ENCODE data around the gene NUBPL. TPM values are rescaled to one million over a fixed set of nuclear protein-coding genes. Genes with fewer than 3 reads are reported as not detected.

NUBPL gene
- total RNA-seq, 1 experiment from 2014 or later, result 11.6 TPM

DNA sequence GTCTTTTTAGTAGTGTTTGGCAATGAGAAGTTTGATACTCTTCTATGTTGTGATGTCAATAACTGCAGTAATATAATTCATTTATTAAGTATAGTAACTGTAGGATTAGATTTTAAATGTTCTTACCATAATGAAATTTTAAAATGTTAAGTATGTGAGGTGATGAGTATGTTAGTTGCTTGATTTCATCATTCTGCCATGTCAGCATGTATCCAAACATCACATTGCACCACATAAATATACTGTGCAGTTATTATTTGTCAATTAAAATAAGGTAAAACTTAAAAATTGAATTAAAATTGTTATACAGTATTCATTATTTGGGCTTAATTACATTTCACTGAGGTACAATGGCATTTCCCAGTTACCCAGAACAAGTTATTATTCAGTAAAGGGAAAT is 138.6 kb downstream of the NUBPL start:
- no peak for TF ChIP-seq SP1 (CRISPR knock-in tag; conservative IDR thresholded peaks at IDR 0.05)
- TF ChIP-seq IRF2 (CRISPR knock-in tag; IDR thresholded peaks at IDR 0.05; ENCODE audit: borderline replicate concordance, low read depth), result no peak
- TF ChIP-seq, protein P1, sequence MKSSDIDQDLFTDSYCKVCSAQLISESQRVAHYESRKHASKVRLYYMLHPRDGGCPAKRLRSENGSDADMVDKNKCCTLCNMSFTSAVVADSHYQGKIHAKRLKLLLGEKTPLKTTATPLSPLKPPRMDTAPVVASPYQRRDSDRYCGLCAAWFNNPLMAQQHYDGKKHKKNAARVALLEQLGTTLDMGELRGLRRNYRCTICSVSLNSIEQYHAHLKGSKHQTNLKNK (CRISPR knock-in tag; IDR thresholded peaks at IDR 0.05), result no peak
- no peak for TF ChIP-seq USF1 (CRISPR knock-in tag; IDR thresholded peaks at IDR 0.05)
- TF ChIP-seq TEAD1 (CRISPR knock-in tag; IDR thresholded peaks at IDR 0.05), result no peak
- TF ChIP-seq ELF4 (CRISPR knock-in tag; IDR thresholded peaks at IDR 0.05; ENCODE audit: low read depth), result no peak
- TF ChIP-seq ATF2 (CRISPR knock-in tag; IDR thresholded peaks at IDR 0.05; ENCODE audit: borderline replicate concordance, low read depth), result no peak
- no peak for TF ChIP-seq TCF7 (CRISPR knock-in tag; IDR thresholded peaks at IDR 0.05; ENCODE audit: low read depth)
- H3K27me3 Mint-ChIP-seq (ENCODE audit: low read depth), result no peaks in the 10 kb centered on the region
- no peak overlapping the region for H3K4me3 Mint-ChIP-seq
- DNase-seq (ENCODE audit: low spot score) (no peak), ATAC-seq (no peak)
- POLR2A ChIA-PET, result no interaction called here
- peaks cover 4% of the 10 kb centered on the region; the same call in 1 of the 2 replicates for H3K4me1 Mint-ChIP-seq
- peaks cover 42% of the 10 kb centered on the region for H3K9me3 Mint-ChIP-seq
- H3K36me3 Mint-ChIP-seq, result peaks cover 41% of the 10 kb centered on the region
- no peak overlapping the region for H3K27ac Mint-ChIP-seq
- CTCF ChIA-PET, result no interaction called here

GRCh38 chr14:31700282-31701074 is 139.3 kb downstream of the NUBPL start:
- no peak overlapping the region for H3K27ac Mint-ChIP-seq
- ATAC-seq (no peak), DNase-seq (ENCODE audit: low spot score) (no peak)
- ChIA-PET CTCF (no interaction called here), POLR2A (no interaction called here)
- H3K4me3 Mint-ChIP-seq, result no peak overlapping the region
- TF ChIP-seq SP1 (CRISPR knock-in tag; conservative IDR thresholded peaks at IDR 0.05), result no peak
- TF ChIP-seq OVOL2 (CRISPR knock-in tag; IDR thresholded peaks at IDR 0.05; ENCODE audit: borderline replicate concordance), result no peak
- TF ChIP-seq ZNF423 (CRISPR knock-in tag; IDR thresholded peaks at IDR 0.05), result no peak
- TF ChIP-seq GTF2I (CRISPR knock-in tag; conservative IDR thresholded peaks at IDR 0.05), result no peak
- H3K9me3 Mint-ChIP-seq, result peaks cover 49% of the 10 kb centered on the region
- no peaks in the 10 kb centered on the region for H3K27me3 Mint-ChIP-seq (ENCODE audit: low read depth)
- H3K36me3 Mint-ChIP-seq, result peaks cover 47% of the 10 kb centered on the region
- H3K4me1 Mint-ChIP-seq, result peaks cover 4% of the 10 kb centered on the region; the same call in 1 of the 2 replicates

GRCh38 chr14:31702130-31702529 is 140.9 kb downstream of the NUBPL start:
- H3K27ac Mint-ChIP-seq, result no peak overlapping the region
- ChIA-PET POLR2A (interaction anchor here (0.5 kb wide), 1 partner anchor 138 kb away, joined by 3 read pairs; no protein-coding TSS in a partner anchor), CTCF (no interaction called here)
- H3K4me3 Mint-ChIP-seq, result no peak overlapping the region
- DNase-seq (ENCODE audit: low spot score) (no peak), ATAC-seq (no peak)
- no peaks in the 10 kb centered on the region for H3K27me3 Mint-ChIP-seq (ENCODE audit: low read depth)
- TF ChIP-seq MXD4 (CRISPR knock-in tag; IDR thresholded peaks at IDR 0.05; ENCODE audit: borderline replicate concordance) (no peak), OVOL2 (CRISPR knock-in tag; IDR thresholded peaks at IDR 0.05; ENCODE audit: borderline replicate concordance) (no peak), ZNF317 (CRISPR knock-in tag; IDR thresholded peaks at IDR 0.05; ENCODE audit: borderline replicate concordance, low read depth) (no peak), AR (CRISPR knock-in tag; IDR thresholded peaks at IDR 0.05) (no peak), NR2C2 (CRISPR knock-in tag; IDR thresholded peaks at IDR 0.05) (no peak), SOX15 (CRISPR knock-in tag; IDR thresholded peaks at IDR 0.05) (no peak), ZNF232 (CRISPR knock-in tag; IDR thresholded peaks at IDR 0.05) (no peak), ZNF263 (CRISPR knock-in tag; IDR thresholded peaks at IDR 0.05; ENCODE audit: low read depth) (no peak), JUN (CRISPR knock-in tag; IDR thresholded peaks at IDR 0.05) (no peak), TP53 (CRISPR knock-in tag; IDR thresholded peaks at IDR 0.05) (no peak), TCF7 (CRISPR knock-in tag; IDR thresholded peaks at IDR 0.05; ENCODE audit: low read depth) (no peak)
- TF ChIP-seq, protein P2, sequence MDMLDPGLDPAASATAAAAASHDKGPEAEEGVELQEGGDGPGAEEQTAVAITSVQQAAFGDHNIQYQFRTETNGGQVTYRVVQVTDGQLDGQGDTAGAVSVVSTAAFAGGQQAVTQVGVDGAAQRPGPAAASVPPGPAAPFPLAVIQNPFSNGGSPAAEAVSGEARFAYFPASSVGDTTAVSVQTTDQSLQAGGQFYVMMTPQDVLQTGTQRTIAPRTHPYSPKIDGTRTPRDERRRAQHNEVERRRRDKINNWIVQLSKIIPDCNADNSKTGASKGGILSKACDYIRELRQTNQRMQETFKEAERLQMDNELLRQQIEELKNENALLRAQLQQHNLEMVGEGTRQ (CRISPR knock-in tag; IDR thresholded peaks at IDR 0.05), result no peak
- H3K9me3 Mint-ChIP-seq, result peaks cover 62% of the 10 kb centered on the region
- no peaks in the 10 kb centered on the region for H3K4me1 Mint-ChIP-seq
- peaks cover 64% of the 10 kb centered on the region for H3K36me3 Mint-ChIP-seq

Data from WTC11 (cell line).